Thyroid gland (tissue), 4 donors: Measurements from ENCODE around the gene TMEM132D. TPM values are rescaled to one million over a fixed set of nuclear protein-coding genes. Genes with fewer than 3 reads are reported as not detected.

Experiments
- DNase-seq, 2 donors: peaks; one replicate each; pipeline ENCODE4 v3.0.0-alpha.2; 2019
- H3K27ac ChIP-seq, 3 donors: fragments of 200-600 bp; sonication (generic); 1 replicate in 2 of 3; 2 replicates in 1 of 3; pipeline ENCODE4 v1.5.1; 2016 to 2019; ENCODE audit warnings: mild to moderate bottlenecking in 1 of 3, moderate library complexity in 1 of 3
- H3K27me3 ChIP-seq: fragments of 200-600 bp; sonication (generic); one replicate; pipeline ENCODE4 v1.5.1; 2019
- H3K36me3 ChIP-seq, 2 donors: fragments of 200-600 bp; sonication (generic); one replicate each; pipeline ENCODE4 v1.5.1; 2016 to 2019
- H3K4me1 ChIP-seq, 2 donors: fragments of 200-600 bp; sonication (generic); one replicate each; pipeline ENCODE4 v1.5.1; 2017 to 2019
- H3K4me3 ChIP-seq, 3 donors: fragments of 200-600 bp; sonication (generic); replicated peaks in 1 of 3; 1 replicate in 2 of 3; 2 replicates in 1 of 3; pipeline ENCODE4 v1.5.1; 2016; ENCODE audit warnings: mild to moderate bottlenecking in 1 of 3
- H3K9me3 ChIP-seq: fragments of 200-600 bp; sonication (generic); one replicate; pipeline ENCODE4 v1.5.1; 2017
- CTCF ChIP-seq, 6 experiments: fragments of 200-600 bp in 3 of 6; fragments of 450-650 bp in 3 of 6; sonication (generic) in 3 of 6; IDR thresholded peaks; one replicate each; pipeline ENCODE4 v1.5.1; 2016 to 2019; ENCODE audit warnings: antibody characterized with exemption in 6 of 6, mild to moderate bottlenecking in 2 of 6, inconsistent platforms in 1 of 6, moderate library complexity in 1 of 6
- POLR2A ChIP-seq, 2 donors: fragments of 450-650 bp; IDR thresholded peaks; one replicate each; pipeline ENCODE4 v1.6.1; 2017; ENCODE audit warnings: antibody characterized with exemption in 2 of 2, mild to moderate bottlenecking in 2 of 2, moderate library complexity in 1 of 2
- WGBS, 2 donors: methylation state at CpG; one replicate each; pipeline ENCODE4 v1.1.5; 2017; 5-methylcytosine and 5-hydroxymethylcytosine counted together
- intact Hi-C: fragments of 100-400 bp; cut with DNase I; formaldehyde crosslinking; loops from one replicate; pipeline ENCODE4 v1.15.1; 2023
- total RNA-seq, 4 donors: library from RNA; depleted of rRNA; stranded (reverse); fragments of >200 nt; gene quantifications; one replicate each; pipeline ENCODE4 v1.2.3, GENCODE V29; 2016

Gene TMEM132D
- total RNA-seq, 4 donors from 2014 or later = not detected

- TF ChIP-seq CTCF (IDR thresholded peaks at IDR 0.05) (no peak), POLR2A (IDR thresholded peaks at IDR 0.05) (no peak)
- Histone ChIP-seq H3K36me3 (no peaks in the 10 kb centered on the region), H3K27me3 (no peaks in the 10 kb centered on the region), H3K4me1 (no peaks in the 10 kb centered on the region), H3K4me3 (no peak overlapping the region), H3K9me3 (no peaks in the 10 kb centered on the region), H3K27ac (no peak overlapping the region)
- DNase-seq = no peak
- intact Hi-C loops = no loop called here
- WGBS, 2 donors = 56 to 63% methylated on average over 11 of the region's 11 CpGs
Observed at GRCh38 chr12:129211862-129212630, 691.8 kb downstream of the TMEM132D start.

GRCh38 chr12:129208566-129208965 lies 695.3 kb downstream of the TMEM132D start:
- intact Hi-C loops = no loop called here
- Histone ChIP-seq H3K27ac (no peak overlapping the region), H3K36me3 (no peaks in the 10 kb centered on the region), H3K9me3 (no peaks in the 10 kb centered on the region), H3K4me3 (no peak overlapping the region), H3K27me3 (no peaks in the 10 kb centered on the region), H3K4me1 (no peaks in the 10 kb centered on the region)
- DNase-seq = no peak
- WGBS, 2 donors = 73 to 76% methylated on average over 9 of the region's 9 CpGs
- TF ChIP-seq CTCF (IDR thresholded peaks at IDR 0.05) (no peak), POLR2A (IDR thresholded peaks at IDR 0.05) (no peak)

- intact Hi-C loops = no loop called here
- Histone ChIP-seq H3K27ac (no peak overlapping the region), H3K4me3 (no peak overlapping the region), H3K9me3 (no peaks in the 10 kb centered on the region), H3K36me3 (no peaks in the 10 kb centered on the region), H3K4me1 (no peaks in the 10 kb centered on the region), H3K27me3 (no peaks in the 10 kb centered on the region)
- 89% methylated on average over 9 of the region's 9 CpGs for WGBS, 2 donors
- no peak for DNase-seq
- TF ChIP-seq POLR2A (IDR thresholded peaks at IDR 0.05) (no peak), CTCF (IDR thresholded peaks at IDR 0.05) (no peak)
Observed at GRCh38 chr12:129207084-129207483, 696.7 kb downstream of the TMEM132D start.

GRCh38 chr12:129203456-129203855 lies 700.4 kb downstream of the TMEM132D start:
- TF ChIP-seq CTCF (IDR thresholded peaks at IDR 0.05) = no peak
- TF ChIP-seq POLR2A (IDR thresholded peaks at IDR 0.05) = no peak
- intact Hi-C loops = no loop called here
- DNase-seq = no peak
- no peak overlapping the region for H3K4me3 ChIP-seq
- no peaks in the 10 kb centered on the region for H3K9me3 ChIP-seq
- H3K27me3 ChIP-seq = no peaks in the 10 kb centered on the region
- H3K36me3 ChIP-seq = no peaks in the 10 kb centered on the region
- no peaks in the 10 kb centered on the region for H3K4me1 ChIP-seq
- 69 to 71% methylated on average over 2 of the region's 2 CpGs for WGBS, 2 donors
- H3K27ac ChIP-seq = no peak overlapping the region

- 62 to 63% methylated on average over 6 of the region's 6 CpGs for WGBS, 2 donors
- no peak for DNase-seq
- H3K4me1 ChIP-seq = no peaks in the 10 kb centered on the region
- no peaks in the 10 kb centered on the region for H3K9me3 ChIP-seq
- H3K4me3 ChIP-seq = no peak overlapping the region
- H3K27ac ChIP-seq = no peak overlapping the region
- no peaks in the 10 kb centered on the region for H3K36me3 ChIP-seq
- H3K27me3 ChIP-seq = no peaks in the 10 kb centered on the region
- TF ChIP-seq CTCF (IDR thresholded peaks at IDR 0.05) (no peak), POLR2A (IDR thresholded peaks at IDR 0.05) (no peak)
- intact Hi-C loops = no loop called here
Observed at GRCh38 chr12:129202109-129202814, 701.6 kb downstream of the TMEM132D start.
